Endothelial cell of umbilical vein (primary cell): ENCODE data around the gene PPTC7. TPM values are rescaled to one million over a fixed set of nuclear protein-coding genes. Genes with fewer than 3 reads are reported as not detected.
A peak's percentile ranks its signal among the peaks of the same experiment; 100 is the strongest.
"Not testable (repeated sequence)": the region's sequence is repeated elsewhere in the genome, so short reads cannot be mapped to it uniquely, and the experiment has no call there.

ENCODE experiments used
- BruUV-seq: library from RNA; stranded (reverse); fragments of 400-500 nt; replicated peaks from 2 replicates; lab custom pipeline; 2021; lab: Mats Ljungman, UMichigan
- CTCF ChIA-PET: fragments of 300-600, 350-600 bp; sonication (Branson Sonifier 250); formaldehyde crosslinking; loops from one replicate; lab custom pipeline; 2021; ENCODE audit warnings: antibody characterized with exemption, inconsistent platforms; lab: Charles Lee
- POLR2A ChIA-PET: fragments of 300-600, 350-600 bp; sonication (Branson Sonifier 250); formaldehyde crosslinking; loops from one replicate; lab custom pipeline; 2021; ENCODE audit warnings: antibody characterized with exemption, inconsistent platforms; lab: Charles Lee
- DNase-seq: peaks from one replicate; pipeline ENCODE4 v3.0.0-alpha.2; 2011; ENCODE audit warnings: low read depth, low spot score
- FAIRE-seq: peaks from 2 replicates; lab custom pipeline; 2011; peaks lifted over from hg19 to GRCh38; lab: Jason Lieb, UNC
- H2AFZ ChIP-seq: 2 replicates; pipeline ENCODE4 v1.6.0; 2012; ENCODE audit warnings: low read depth, low read length, control low read depth, inconsistent platforms
- H3K27ac ChIP-seq: 2 replicates; pipeline ENCODE4 v1.5.1; 2011; ENCODE audit warnings: low read depth, mild to moderate bottlenecking, control low read depth, low read length, moderate library complexity; ENCODE audit not compliant: insufficient read depth
- H3K27me3 ChIP-seq, 2 experiments: 2 replicates each; pipeline versions ENCODE4 v1.6.0 to v1.6.1; 2011; ENCODE audit warnings: low read length in 2 of 2, mixed read lengths in 1 of 2; ENCODE audit not compliant: control insufficient read depth in 2 of 2, insufficient read depth in 2 of 2
- H3K36me3 ChIP-seq, 2 experiments: 2 replicates in 1 of 2; 3 replicates in 1 of 2; pipeline ENCODE4 v1.5.1; 2011; ENCODE audit warnings: low read length in 2 of 2, mild to moderate bottlenecking in 1 of 2, moderate library complexity in 1 of 2; ENCODE audit not compliant: control insufficient read depth in 2 of 2, insufficient read depth in 2 of 2; ENCODE audit errors: extremely low read depth in 1 of 2
- H3K4me1 ChIP-seq: 3 replicates; pipeline ENCODE4 v1.5.1; 2011; ENCODE audit warnings: mild to moderate bottlenecking, low read length; ENCODE audit not compliant: control insufficient read depth, insufficient read depth; ENCODE audit errors: extremely low read depth
- H3K4me2 ChIP-seq: 2 replicates; pipeline ENCODE4 v1.6.1; 2011; ENCODE audit warnings: low read length, control low read depth, mixed read lengths; ENCODE audit not compliant: insufficient read depth
- H3K4me3 ChIP-seq, 3 experiments: fragments of 200-600 bp in 1 of 3; sonication (generic), shearing (Covaris generic) in 1 of 3; replicated peaks in 1 of 3; 2 replicates each; pipeline ENCODE4 v1.5.1; 2011 to 2016; ENCODE audit warnings: control low read depth in 3 of 3, low read length in 3 of 3, mild to moderate bottlenecking in 2 of 3, inconsistent platforms in 1 of 3, low read depth in 1 of 3, moderate library complexity in 1 of 3; ENCODE audit not compliant: insufficient read depth in 1 of 3
- H3K79me2 ChIP-seq: 2 replicates; pipeline ENCODE4 v1.6.0; 2012; ENCODE audit warnings: low read length, inconsistent platforms; ENCODE audit not compliant: control insufficient read depth, insufficient read depth
- H3K9ac ChIP-seq: replicated peaks from 2 replicates; pipeline ENCODE3; 2011; ENCODE audit warnings: low read length, control low read depth; ENCODE audit not compliant: insufficient read depth; ENCODE audit errors: extremely low read depth
- H3K9me1 ChIP-seq: replicated peaks from 3 replicates; pipeline ENCODE4 v1.6.0; 2011; ENCODE audit warnings: mild to moderate bottlenecking, low read length; ENCODE audit not compliant: control insufficient read depth, insufficient read depth; ENCODE audit errors: extremely low read depth
- H3K9me3 ChIP-seq: replicated peaks from 2 replicates; pipeline ENCODE4 v1.5.1; 2012; ENCODE audit warnings: low read length, inconsistent platforms; ENCODE audit not compliant: control insufficient read depth, insufficient read depth
- H4K20me1 ChIP-seq: replicated peaks from 2 replicates; pipeline ENCODE3; 2011; ENCODE audit warnings: mild to moderate bottlenecking, low read length; ENCODE audit not compliant: control insufficient read depth, insufficient read depth; ENCODE audit errors: extremely low read depth
- EZH2 ChIP-seq: IDR thresholded peaks from 2 replicates; pipeline ENCODE4 v1.6.1; 2012; ENCODE audit warnings: borderline replicate concordance, low read depth, mild to moderate bottlenecking, moderate library complexity, low read length, inconsistent platforms; ENCODE audit not compliant: severe bottlenecking
- FOS ChIP-seq: IDR thresholded peaks from 2 replicates; pipeline ENCODE4 v1.6.1; 2011; ENCODE audit warnings: mild to moderate bottlenecking, low read length, moderate library complexity, borderline replicate concordance; ENCODE audit not compliant: insufficient read depth
- GATA2 ChIP-seq: IDR thresholded peaks from 2 replicates; pipeline ENCODE4 v1.7.0; 2011; ENCODE audit warnings: low read depth, mild to moderate bottlenecking, moderate library complexity, mixed read lengths, low read length; ENCODE audit not compliant: insufficient read length, insufficient read depth
- JUN ChIP-seq: IDR thresholded peaks from 2 replicates; pipeline ENCODE4 v1.6.1; 2011; ENCODE audit warnings: borderline replicate concordance, low read depth; ENCODE audit not compliant: insufficient read length, insufficient read depth
- MYC ChIP-seq: IDR thresholded peaks from one replicate; pipeline ENCODE4 v1.6.1; 2011; ENCODE audit warnings: mild to moderate bottlenecking, low read depth, low read length
- POLR2A ChIP-seq: IDR thresholded peaks from 2 replicates; pipeline ENCODE4 v1.6.1; 2012; ENCODE audit warnings: low read depth, mild to moderate bottlenecking, control low read depth, low read length
- POLR2AphosphoS5 ChIP-seq: IDR thresholded peaks from 2 replicates; pipeline ENCODE4 v1.6.1; 2012; ENCODE audit warnings: low read depth, mild to moderate bottlenecking, control low read depth, low read length, moderate library complexity; ENCODE audit not compliant: insufficient read depth
- dilution Hi-C: fragments of 300-500 bp; cut with MboI; formaldehyde crosslinking; loops from one replicate; pipeline ENCODE4 v1.15.0; 2019; ENCODE audit warnings: low sequenced_read_pairs; ENCODE audit not compliant: extremely low pct_ligation_motif_present
- intact Hi-C: fragments of 100-400 bp; cut with micrococcal nuclease; formaldehyde crosslinking; loops from one replicate; pipeline ENCODE4 v1.10.0; 2022
- polyA plus RNA-seq, 4 experiments: library from polyadenylated mRNA; depleted of rRNA in 3 of 4; stranded (reverse) in 3 of 4; unstranded in 1 of 4; fragments of >200 nt; gene quantifications; 2 replicates each; pipeline versions ENCODE4 v1.2.1 to v1.2.3, GENCODE V29; 2011 to 2012; ENCODE audit warnings: missing spikeins in 1 of 4
- total RNA-seq: library from RNA; stranded (reverse); gene quantifications from 2 replicates; pipeline ENCODE4 v1.2.3, GENCODE V29; 2021
- TF ChIP-seq, protein P1 (sequence below): IDR thresholded peaks from 2 replicates; pipeline ENCODE4 v1.6.1; 2011; ENCODE audit not compliant: insufficient read depth, insufficient read length
- TF ChIP-seq, protein P2 (sequence below), 2 donors: IDR thresholded peaks; 1 replicate in 1 of 2; 2 replicates in 1 of 2; pipeline ENCODE4 v1.5.1; 2011; ENCODE audit warnings: low read length in 2 of 2, mild to moderate bottlenecking in 2 of 2, moderate library complexity in 2 of 2, control low read depth in 1 of 2, inconsistent platforms in 1 of 2, low read depth in 1 of 2; ENCODE audit not compliant: insufficient read depth in 1 of 2; ENCODE audit errors: extremely low read depth in 1 of 2

PPTC7 gene
- total and polyA plus RNA-seq, 2 donors (not counting 3 experiments of a cell fraction or from before 2014, with no cell fraction given), result 8.4 to 15.2 TPM

DNA sequence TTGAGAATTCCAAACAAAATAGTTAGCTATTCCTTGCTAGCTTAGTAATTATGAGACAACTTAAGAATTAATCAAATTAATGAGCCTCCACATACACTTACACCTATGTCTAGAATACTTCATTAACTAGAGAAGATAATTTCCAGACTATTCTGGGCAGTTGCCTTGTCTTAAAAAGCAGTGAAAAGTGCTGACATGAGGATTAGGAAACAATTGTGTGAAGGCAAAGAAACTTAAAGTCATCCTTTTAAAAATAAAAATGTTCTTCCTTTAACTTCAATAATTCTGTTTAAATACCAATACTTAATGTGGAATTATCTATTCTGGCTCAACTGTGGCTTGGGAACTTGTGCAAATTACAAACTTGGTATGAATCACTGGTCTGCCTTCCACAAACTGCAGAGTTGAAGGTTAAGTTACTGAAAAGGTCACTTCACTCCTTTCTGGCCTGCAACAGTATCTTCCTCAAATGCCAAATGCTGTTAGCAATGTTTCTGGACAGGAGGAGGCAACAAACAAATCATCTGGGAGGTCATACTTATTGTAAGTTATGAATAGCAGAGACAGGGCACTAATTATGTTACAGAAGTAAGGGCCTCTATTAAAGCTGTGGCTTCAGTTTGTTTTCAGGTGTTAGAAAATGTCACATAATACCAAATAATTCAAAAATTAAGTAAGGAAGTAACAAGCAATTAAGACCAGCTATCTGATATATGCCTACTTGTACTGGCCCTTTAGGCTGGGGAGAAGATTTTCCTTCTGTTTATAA lies 19.2 kb downstream of the PPTC7 start:
- TF ChIP-seq POLR2AphosphoS5, result no peak
- no peak for TF ChIP-seq FOS
- no peak for TF ChIP-seq GATA2
- no peak for TF ChIP-seq JUN
- no peak for TF ChIP-seq MYC
- TF ChIP-seq POLR2A, result no peak
- no peak for TF ChIP-seq EZH2
- TF ChIP-seq, protein P1, sequence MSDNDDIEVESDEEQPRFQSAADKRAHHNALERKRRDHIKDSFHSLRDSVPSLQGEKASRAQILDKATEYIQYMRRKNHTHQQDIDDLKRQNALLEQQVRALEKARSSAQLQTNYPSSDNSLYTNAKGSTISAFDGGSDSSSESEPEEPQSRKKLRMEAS, result no peak
- TF ChIP-seq, protein P2, sequence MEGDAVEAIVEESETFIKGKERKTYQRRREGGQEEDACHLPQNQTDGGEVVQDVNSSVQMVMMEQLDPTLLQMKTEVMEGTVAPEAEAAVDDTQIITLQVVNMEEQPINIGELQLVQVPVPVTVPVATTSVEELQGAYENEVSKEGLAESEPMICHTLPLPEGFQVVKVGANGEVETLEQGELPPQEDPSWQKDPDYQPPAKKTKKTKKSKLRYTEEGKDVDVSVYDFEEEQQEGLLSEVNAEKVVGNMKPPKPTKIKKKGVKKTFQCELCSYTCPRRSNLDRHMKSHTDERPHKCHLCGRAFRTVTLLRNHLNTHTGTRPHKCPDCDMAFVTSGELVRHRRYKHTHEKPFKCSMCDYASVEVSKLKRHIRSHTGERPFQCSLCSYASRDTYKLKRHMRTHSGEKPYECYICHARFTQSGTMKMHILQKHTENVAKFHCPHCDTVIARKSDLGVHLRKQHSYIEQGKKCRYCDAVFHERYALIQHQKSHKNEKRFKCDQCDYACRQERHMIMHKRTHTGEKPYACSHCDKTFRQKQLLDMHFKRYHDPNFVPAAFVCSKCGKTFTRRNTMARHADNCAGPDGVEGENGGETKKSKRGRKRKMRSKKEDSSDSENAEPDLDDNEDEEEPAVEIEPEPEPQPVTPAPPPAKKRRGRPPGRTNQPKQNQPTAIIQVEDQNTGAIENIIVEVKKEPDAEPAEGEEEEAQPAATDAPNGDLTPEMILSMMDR (IDR thresholded peaks at IDR 0.05; ENCODE audit: extremely low read depth in 1 of 2, insufficient read depth in 1 of 2, low read depth in 1 of 2, low read length in 2 of 2), result no peak
- H3K4me1 ChIP-seq, result no peaks in the 10 kb centered on the region
- H3K4me2 ChIP-seq, result no peak overlapping the region
- CTCF ChIA-PET, result no interaction called here
- H3K79me2 ChIP-seq, result peaks cover 88% of the 10 kb centered on the region
- H3K9me1 ChIP-seq, result no peaks in the 10 kb centered on the region
- peak; percentile 21 for DNase-seq
- intact Hi-C loops, result no loop called here
- no peak overlapping the region for H3K27ac ChIP-seq
- POLR2A ChIA-PET, result no interaction called here
- H3K9me3 ChIP-seq, result no peaks in the 10 kb centered on the region
- peak; percentile 77 for FAIRE-seq
- no peaks in the 10 kb centered on the region for H3K27me3 ChIP-seq
- H3K36me3 ChIP-seq, result no peaks in the 10 kb centered on the region
- no peak overlapping the region for H3K9ac ChIP-seq
- no peak overlapping the region for H3K4me3 ChIP-seq
- no TSS peak for BruUV-seq
- dilution Hi-C loops, result no loop called here
- no peak overlapping the region for H2AFZ ChIP-seq
- H4K20me1 ChIP-seq, result peaks cover 3% of the 10 kb centered on the region

DNA sequence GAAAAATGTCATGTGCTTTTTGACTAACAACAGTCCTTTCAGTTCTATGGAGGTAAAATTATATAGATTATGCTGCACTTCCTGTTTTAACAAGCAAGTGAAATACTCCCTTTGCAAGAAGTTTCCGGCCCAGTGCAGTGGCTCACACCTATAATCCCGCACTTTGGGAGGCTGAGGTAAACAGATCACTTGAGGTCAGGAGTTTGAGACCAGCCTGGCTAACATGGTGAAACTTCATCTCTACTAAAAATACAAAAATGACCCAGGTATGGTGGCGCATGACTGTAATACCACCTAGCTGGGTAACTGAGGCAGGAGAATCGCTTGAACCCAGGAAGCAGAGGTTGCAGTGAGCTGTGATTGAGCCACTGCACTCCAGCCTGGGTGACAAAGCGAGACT lies 20.7 kb downstream of the PPTC7 start:
- H3K4me1 ChIP-seq, H3K36me3 ChIP-seq, DNase-seq, H4K20me1 ChIP-seq, H3K4me2 ChIP-seq, H3K9me3 ChIP-seq, H3K4me3 ChIP-seq, POLR2A ChIA-PET, intact Hi-C loops, BruUV-seq, FAIRE-seq, H3K27me3 ChIP-seq, dilution Hi-C loops, H3K9me1 ChIP-seq, H3K27ac ChIP-seq, H3K9ac ChIP-seq, H2AFZ ChIP-seq: not testable (repeated sequence)
- peaks cover 89% of the 10 kb centered on the region for H3K79me2 ChIP-seq
- CTCF ChIA-PET, result interaction anchor here (2.1 kb wide), 1 partner anchor 38 kb away, joined by 5 read pairs; no protein-coding TSS in a partner anchor
